HG02973 (cell line): ENCODE results near the gene PIP4K2B.
"Not testable (repeated sequence)": the region's sequence is repeated elsewhere in the genome, so short reads cannot be mapped to it uniquely, and the experiment has no call there.

Experiments
- ATAC-seq: cut with Tn5 transposase; IDR thresholded peaks from one replicate; pipeline ENCODE4 v1.9.1; 2021; ENCODE audit warnings: moderate library complexity; ENCODE audit not compliant: unreplicated experiment

The PIP4K2B gene

DNA sequence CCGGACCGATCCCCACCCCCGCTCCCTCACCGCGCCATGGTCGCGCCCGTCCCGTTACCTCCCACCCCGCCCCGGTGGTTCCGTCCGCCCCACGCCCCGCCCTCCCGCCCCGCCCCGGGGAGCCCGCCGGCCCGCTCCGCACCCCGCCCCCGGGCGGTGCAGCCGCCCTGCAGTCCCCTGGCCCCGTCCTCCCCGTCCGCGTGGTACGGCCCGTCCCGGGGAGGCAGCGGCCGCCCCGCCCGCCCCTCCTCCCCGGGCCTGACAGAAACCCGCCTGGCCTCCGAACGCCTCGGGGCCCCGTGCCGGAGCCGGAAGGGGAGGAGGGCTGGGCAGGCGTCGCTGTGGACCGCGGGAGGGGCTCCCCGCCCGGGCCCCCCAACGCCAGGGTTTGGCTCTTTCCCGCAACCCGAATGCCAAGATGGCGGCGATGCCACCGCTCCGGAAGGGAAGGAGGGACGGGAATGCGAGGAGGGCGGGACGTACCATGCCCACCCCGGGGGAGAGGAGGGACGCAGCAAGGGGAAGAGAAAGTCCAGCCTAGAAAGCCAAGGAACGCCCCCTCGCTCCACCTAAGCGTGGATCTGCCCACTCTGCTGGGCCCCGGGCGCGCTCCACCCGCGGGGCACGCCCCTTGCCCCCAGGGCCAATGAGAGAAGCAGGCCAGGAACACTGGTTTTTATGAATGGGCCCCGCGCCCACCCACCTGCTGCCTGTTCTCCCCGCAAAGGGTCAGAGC is at the start of gene PIP4K2B:
TSS of gene PIP4K2B (minus strand) at position 56 of the 736 bp plus-strand sequence. CDS start 132 bp downstream, outside the sequence.
- peak; percentile 64 for ATAC-seq

DNA sequence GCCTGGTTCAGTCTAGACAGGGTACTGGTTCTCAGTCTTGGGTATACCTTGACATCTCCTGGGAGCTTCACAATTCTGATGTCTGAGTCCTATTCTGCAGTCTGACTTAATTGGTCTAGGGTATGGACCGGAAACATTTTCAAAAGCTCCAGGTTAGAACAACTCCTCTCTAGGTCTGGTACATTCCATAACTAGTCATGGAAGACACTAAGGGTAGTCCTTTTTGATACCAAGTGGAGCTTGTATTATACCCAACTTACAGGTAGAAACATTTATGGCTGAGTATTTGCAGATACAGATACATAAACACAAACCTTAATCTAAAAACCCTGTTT is 49.2 kb upstream of the PIP4K2B start:
- no peak for ATAC-seq

DNA sequence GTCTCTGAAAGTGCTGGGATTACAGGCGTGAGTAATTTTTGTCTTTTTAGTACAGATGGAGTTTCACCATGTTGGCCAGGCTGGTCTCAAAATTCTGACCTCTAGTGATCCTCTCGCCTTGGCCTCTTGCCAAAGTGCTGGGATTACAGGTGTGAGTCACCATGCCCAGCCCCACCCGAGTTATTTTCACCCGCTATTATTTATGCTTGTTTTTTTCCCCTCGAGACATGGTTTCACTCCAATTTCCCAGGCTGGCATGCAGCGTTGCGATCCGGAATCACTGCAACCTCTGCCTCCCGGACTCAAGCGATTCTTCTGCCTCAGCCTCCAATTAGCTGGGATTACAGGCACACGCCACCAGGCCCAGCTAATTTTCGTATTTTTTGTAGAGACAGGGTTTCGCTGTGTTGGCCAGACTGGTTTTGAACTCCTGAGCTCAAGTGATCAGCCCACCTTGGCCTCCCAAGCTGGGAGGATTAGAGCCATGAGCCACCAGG is 45.0 kb upstream of the PIP4K2B start:
- ATAC-seq = no peak

DNA sequence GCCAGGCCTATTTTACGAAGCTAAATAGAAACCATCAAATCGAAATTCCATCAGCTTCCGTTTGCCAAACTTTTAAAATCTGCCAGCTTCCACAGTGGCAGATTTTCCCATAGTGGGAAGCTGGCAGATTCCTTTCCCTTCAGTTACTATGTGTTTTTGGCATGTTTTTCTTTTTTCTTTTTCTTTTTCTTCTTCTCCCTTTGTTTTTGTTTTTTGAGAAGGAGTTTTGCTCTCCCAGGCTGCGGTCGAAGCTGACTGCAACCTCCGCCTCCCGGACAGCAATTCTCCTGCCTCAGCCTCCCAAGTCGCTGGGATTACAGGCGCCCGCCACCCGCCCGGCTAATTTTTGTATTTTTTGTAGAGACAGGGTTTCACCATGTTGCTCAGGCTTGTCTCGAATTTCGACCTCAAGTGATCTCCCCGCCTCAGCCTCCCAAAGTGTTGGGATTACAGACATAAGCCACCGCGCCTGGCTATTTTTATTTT is 26.4 kb upstream of the PIP4K2B start:
- ATAC-seq = no peak

DNA sequence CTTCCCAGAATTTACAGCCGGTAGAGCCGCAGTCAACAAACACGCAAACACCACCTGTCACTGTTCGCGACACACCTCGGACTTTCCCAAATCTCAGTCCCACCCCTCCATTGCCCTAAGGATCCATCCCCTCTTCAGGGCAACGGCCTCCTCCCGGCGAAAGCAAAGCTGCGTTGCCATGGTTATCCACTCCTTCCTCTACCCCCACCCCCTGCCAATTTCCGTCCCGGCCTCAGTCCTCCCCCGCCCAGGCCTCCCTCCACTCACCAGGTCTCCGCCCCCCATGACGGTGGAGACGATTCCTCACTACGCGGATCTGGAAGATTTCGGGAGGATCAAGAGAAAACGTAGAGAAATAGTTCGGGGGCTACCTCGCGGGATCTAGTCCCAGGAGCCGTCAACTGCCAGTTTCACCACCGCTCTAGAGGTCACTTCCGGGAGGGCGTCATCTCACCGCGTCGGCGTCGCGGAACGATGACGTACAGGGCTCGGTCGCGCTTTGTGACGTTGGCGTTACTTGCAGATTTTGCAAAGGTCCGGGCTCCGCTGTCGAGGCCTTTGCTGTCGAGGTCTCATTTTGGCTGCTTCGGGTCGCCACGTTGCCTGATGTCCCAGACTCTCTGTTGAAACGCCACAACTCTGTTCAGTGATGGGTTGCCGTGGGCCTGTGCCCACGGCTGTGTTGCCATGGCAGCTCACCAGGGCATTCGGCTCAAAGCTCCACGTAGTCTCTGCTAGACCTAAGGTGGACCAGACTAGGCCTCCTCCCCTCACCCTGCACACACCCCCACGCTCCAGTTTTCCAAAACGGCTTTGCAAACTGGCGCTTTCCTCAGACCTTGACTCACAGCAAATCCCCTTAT is 25.8 kb upstream of the PIP4K2B start, which contains the start of gene CWC25:
TSS of gene CWC25 (minus strand) at position 423 of the 863 bp plus-strand sequence. CDS start at position 285, 138 bp downstream.
- peak; percentile 74 for ATAC-seq

DNA sequence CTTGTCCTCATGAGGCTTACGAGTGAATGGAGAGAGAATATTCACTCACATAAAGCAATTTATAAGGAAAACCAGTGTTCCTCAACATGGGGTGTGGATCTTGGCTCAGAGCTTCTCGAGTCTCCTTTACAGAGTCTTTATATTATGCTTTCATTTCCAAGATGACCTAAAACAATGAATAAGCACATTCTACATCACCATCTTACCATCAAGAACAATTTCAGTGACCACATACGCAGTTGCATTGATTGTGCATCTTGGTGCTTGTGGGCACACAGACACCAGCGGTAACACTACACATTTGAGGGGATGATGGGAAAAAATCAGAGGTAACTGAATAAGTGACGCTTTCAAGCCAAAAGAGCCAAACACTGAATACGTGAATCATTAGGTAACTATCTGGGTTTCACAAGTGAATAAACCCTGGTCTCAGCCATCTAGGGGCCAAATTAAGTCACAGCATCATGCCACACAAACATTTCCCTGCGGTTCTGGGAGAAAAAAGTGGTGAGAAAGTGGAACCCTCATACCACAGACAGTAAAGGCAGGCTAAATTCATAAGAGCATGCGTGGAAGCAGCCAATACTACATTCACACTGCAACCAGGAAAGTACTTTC is 16.3 kb upstream of the PIP4K2B start:
- no peak for ATAC-seq

DNA sequence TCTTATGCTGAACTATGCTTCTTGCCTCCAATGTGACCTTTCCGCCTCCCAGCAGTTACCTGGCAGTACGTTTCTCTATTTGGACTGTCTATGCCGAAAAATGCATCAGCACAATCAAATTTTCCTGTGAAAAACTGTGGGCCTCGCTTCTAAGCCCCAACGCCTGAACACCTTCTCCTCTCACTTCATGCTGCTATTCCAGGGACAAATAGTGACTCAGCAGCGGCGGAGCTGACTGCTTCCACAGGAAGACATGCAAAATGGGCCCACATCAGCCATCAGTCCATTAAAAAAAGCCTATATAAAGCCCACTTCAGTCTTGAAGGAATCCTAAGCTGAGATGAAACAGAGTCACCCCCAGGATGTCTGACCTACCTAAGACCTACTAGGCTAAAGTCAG is 10.5 kb upstream of the PIP4K2B start:
- no peak for ATAC-seq

DNA sequence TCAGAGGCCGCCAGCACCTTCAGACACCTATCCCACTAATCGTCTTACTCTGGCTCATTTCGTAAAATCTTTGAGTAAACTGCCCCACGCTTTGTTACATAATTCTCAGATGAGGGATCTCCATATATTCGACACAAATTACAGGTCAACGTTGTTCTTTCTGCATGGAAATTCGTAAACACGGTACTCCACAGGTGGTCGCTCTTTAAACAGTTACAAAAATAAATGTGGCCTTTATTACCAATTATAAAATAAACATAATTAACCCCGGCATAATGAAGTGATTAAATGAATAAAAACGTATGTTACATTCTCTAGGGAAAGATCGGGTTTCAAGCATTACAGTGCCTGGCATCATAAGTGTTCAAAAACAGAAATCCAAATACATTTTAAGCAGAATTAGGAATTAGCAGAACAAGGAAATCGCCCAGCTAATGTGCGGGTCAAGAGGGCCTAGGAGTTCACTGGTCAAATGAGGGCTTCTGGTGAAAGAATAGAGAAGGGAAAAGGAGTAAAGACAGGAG is 943 bp upstream of the PIP4K2B start:
- ATAC-seq = no peak

DNA sequence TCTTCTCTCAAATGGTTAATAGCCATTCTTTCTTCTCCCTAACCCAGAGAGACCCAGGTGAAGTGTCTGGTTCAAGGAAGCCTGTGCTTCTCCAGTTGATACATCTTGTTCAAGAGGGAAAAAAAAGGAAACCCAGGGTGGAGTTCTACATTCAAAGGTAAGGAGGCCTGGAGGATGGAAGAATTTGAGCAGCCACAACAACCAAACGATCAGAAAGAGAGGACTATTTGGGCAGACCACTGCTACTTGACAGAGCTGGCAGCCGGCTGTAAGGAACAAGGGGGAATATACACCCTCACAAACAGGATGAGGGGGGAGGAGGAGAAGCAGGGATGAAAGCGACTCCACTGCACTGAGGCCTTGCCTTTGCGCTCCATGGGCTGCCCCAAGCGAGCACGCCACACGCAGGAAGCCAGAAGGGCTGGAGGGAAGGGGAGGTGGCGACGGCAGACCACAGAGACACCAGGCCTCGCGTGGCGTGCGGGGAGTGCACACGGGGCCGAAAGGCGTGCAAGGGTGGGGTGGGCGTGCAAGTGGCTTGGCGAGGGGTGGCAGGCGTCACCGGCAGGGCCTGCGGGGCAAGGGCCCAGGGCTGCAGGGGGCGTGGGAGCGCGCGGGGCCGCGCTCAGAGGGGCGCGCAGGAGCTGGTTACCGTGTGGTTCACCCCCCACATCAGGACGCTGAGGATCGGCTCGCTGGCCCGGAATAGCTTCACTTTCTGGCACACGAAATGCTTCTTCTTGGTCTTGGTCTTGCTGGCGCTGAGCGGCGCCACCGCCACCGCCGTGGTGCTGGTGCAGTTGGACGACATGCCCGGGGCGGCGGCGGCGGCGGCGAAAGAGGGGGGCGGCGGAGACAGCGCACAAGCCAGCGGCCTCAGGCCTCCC is 499 bp downstream of the PIP4K2B start:
- ATAC-seq = peak; percentile 16

DNA sequence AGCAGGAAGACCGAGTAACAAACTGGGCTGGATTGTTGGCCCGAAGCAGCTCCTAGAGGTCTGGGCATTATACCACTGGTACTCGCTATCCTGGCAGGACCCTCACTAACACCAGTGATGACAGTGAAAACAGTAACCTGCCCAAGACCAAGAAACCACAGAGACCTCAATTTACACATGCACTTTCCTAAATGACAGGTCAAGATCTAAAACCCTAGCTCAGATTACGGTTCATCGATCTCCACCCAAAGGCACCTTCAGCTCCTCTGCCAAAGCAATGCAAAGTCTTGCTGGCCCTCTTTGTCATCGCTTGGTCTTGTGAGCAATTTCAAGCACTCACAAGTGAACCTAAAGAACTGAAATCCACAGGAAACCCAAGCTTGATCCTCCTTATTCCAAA is 1.5 kb downstream of the PIP4K2B start:
- ATAC-seq = no peak

DNA sequence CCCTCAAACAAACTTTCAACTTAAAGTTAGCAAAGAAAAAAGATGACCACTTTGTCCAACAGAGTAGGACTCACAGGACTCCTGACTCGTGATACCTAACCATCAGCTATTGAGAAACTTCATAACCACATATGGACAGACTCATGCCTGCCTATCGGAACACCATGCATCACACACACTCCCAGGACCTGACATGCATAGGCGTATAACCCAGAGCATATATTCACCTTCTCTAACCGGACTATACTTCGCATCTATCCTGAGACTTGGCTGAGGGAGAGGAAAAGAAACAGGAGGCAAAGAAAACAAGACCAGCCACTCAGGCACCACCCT is 2.2 kb downstream of the PIP4K2B start:
- no peak for ATAC-seq

DNA sequence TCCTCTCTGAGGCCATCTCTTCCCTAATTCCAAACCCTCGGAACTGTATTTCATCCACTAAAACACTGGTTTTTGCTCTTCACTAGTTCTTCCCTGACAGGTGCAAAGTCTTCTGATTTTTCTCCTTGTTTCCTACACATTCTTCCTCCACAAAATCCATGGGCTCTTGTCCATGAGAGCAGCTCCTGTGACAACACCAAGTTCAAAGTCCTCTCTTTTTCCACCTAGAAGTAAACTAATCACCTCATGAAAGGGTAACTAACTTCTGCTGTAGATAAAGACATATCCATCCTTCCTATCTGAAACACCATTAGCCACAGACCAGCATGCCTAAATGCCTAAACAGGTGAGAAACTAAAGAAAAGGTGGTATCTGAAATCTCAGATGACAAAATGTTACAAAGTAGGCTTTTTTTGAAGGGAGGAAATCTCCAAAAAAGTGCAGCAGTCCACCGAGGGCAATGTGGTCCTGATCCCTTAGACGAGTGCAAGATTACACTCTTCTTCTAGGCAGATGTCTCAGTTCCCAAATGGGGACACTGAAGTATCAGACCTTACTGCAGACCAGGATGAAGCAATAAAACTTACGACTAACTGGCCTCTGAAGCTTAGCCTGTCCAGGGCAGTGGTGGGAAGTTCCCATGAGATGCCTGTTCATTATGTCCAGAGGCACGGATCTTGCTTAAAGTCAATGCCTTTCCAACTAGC is 2.8 kb downstream of the PIP4K2B start:
- no peak for ATAC-seq

DNA sequence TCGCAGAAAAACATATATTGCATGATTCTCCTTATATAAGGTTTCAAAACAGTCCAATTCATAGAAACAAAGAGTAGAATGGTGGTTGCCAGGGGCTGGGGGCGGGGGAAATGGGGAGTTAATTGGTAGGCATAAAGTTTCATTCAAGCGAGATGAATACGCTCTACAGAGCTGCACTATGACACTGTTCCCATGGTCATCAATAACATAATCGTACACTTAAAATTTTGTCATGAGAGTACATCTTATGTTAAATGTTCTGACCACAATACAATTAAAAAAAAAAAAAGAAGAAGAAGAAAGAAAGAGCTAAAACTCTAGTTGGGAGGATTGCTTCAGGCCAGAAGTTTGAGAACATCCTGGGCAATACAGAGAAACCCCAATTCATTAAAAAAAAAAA is 5.1 kb downstream of the PIP4K2B start:
- no peak for ATAC-seq

DNA sequence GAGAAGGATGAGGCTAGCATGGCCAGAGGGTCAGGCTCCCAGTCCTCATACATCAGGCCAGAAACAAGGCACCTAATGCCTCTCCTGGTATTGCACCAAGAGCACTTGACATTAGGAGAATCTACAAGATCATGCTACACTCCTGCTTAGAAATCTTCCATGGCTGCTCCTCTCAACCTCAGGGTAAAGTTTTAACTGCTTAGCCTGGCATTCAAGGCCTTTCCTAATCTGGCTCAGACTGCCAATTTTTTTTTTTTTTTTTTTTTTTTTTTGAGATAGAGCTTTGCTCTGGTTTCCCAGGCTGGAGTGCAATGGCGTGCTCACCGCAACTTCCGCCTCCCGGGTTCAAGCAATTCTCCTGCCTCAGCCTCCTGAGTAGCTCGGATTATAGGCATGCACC is 8.2 kb downstream of the PIP4K2B start:
- no peak for ATAC-seq

DNA sequence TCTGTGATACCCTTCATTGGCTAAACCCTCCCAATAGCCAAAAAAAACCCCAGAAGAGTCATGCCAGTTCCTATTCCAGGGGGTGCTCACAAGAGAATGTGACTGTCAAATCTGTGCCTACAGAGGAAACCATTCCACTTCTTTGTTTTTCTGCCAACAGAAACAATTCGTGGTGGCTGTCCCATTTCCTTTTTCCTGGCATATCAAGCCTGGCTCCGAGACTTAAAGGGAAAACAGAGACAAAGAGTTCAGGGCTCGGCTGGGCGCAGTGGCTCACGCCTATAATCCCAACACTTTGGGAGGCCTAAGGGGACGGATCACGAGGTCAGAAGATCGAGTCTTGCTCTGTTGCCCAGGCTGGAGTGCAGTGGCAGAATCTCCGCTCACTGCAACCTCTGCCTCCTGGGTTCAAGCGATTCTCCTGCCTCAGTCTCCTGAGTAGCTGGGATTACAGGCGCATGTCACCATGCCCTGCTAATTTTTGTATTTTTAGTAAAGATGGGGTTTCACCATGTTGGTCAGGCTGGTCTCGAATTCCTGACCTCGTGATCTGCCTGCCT is 9.1 kb downstream of the PIP4K2B start:
- ATAC-seq = not testable (repeated sequence)

DNA sequence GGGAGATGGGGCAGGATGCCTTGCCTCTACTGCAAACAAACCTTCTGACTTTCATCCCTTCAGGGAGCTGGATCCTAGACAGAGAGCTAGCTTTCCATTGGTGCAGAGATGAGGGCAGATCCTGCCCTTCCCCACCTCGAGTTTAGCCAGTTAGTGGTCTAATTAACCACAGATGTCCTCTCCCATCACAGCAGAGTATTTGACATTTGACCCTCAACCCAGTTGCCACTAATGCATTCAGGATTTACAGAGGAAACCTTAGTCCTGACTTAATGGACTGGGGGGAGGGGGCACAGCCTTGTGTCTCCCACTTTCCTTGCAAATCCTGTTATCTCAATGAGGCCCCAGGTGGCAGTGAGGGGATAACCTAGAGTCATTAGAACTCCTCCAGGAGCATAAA is 10.2 kb downstream of the PIP4K2B start:
- ATAC-seq = no peak

DNA sequence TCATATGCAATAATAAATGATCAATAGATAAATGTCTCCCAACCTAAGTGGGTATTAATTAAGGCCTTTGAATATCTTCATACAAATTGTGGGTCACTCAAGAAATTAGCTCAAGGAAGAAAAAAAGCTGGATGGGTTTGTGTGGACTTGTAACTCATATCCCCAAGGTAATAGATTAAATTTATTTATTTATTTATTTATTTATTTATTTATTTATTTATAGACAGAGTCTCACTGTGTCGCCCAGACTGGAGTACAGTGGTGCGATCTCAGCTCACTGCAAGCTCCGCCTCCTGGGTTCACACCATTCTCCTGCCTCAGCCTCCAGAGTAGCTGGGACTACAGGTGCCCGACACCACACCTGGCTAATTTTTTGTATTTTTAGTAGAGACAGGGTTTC is 11.4 kb downstream of the PIP4K2B start:
- not testable (repeated sequence) for ATAC-seq

DNA sequence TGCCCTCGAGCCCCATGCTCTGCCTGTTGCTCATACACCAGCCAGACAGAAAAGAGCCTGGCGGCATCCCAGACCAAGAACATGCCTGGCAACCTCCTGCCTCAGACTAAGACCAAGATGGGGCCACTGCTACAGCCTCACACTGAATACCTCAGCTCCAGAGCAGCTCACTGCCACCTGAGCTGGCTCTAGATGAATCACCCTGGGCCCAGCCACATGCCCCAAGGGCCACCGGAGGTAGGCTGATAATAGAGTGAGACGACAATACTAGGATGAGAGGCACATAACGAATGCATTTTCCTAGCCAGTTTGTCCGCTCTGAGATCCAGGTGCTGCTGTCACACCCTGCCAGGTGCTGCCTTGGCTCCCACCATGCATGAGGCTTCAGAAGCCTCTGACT is 13.0 kb downstream of the PIP4K2B start:
- no peak for ATAC-seq

DNA sequence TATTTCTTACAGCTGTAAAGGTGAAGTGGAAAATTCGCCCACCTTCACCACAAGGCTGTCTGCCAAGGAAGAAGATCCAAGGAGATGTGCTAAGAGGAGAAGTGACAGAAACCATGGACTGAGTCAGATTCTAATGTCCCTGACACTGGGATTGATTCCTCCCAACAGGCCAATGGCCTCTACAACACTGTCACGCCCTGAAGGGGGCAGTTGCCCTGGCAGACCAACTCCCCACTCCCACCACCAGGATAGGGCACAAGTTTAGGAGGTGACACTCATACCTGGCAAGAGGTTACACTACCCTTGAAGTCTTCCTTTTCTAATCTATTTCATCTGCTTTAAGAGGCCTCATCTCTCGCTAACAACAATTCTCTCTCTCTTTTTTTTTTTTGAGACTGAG is 16.1 kb downstream of the PIP4K2B start:
- ATAC-seq = no peak
